Right atrium auricular region (tissue), 2 donors: Measurements from ENCODE around the gene GPR176. TPM values are rescaled to one million over a fixed set of nuclear protein-coding genes. Genes with fewer than 3 reads are reported as not detected.

Experiments used
- DNase-seq: peaks from one replicate; pipeline ENCODE4 v3.0.0-alpha.2; 2019; ENCODE audit warnings: low spot score
- H3K27ac ChIP-seq, 2 donors: fragments of 200-600 bp; sonication (generic); 1 replicate in 1 of 2; 2 replicates in 1 of 2; pipeline ENCODE4 v1.5.1; 2016 to 2019
- H3K27me3 ChIP-seq, 2 donors: fragments of 200-600 bp; sonication (generic); one replicate each; pipeline versions ENCODE4 v1.5.1 to v1.6.0; 2017 to 2019
- H3K36me3 ChIP-seq: fragments of 200-600 bp; sonication (generic); one replicate; pipeline ENCODE4 v1.5.1; 2016
- H3K4me1 ChIP-seq, 2 donors: fragments of 200-600 bp; sonication (generic); one replicate each; pipeline versions ENCODE4 v1.5.1 to v1.6.0; 2017 to 2019
- H3K4me3 ChIP-seq, 2 donors: fragments of 200-600 bp; sonication (generic); 1 replicate in 1 of 2; 2 replicates in 1 of 2; pipeline ENCODE4 v1.5.1; 2017 to 2019; ENCODE audit warnings: mild to moderate bottlenecking in 1 of 2, moderate library complexity in 1 of 2
- H3K9me3 ChIP-seq, 2 donors: fragments of 200-600 bp; sonication (generic); one replicate each; pipeline ENCODE4 v1.5.1; 2019
- total RNA-seq, 2 donors: library from RNA; depleted of rRNA; stranded (reverse); fragments of >200 nt; gene quantifications; one replicate each; pipeline ENCODE4 v1.1.0, GENCODE V29; 2016
- TF ChIP-seq, protein P1 (sequence below), 2 donors: fragments of 200-600 bp; sonication (generic); IDR thresholded peaks; one replicate each; pipeline ENCODE4 v1.5.1; 2019; ENCODE audit warnings: antibody characterized with exemption in 2 of 2

GPR176 gene
- total RNA-seq, 2 donors from 2014 or later, result 4.3 to 6.7 TPM

DNA sequence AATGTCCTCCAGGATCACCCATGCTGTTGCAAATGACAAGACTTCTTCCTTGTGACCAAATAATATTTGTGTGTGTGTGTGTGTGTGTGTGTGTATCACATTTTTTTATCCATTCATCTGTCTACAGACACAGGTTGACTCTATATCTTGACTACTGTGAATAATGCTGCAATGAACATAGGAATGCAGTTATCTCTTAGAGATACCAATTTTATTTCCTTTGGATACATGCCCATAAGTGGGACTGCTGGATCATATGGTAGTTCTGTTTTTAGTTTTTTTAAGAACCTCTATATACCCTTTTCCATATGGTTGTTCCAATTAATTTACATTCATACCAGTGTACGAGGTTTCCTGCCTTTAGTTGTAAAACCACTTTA lies 41.7 kb downstream of the GPR176 start:
- TF ChIP-seq, protein P1, sequence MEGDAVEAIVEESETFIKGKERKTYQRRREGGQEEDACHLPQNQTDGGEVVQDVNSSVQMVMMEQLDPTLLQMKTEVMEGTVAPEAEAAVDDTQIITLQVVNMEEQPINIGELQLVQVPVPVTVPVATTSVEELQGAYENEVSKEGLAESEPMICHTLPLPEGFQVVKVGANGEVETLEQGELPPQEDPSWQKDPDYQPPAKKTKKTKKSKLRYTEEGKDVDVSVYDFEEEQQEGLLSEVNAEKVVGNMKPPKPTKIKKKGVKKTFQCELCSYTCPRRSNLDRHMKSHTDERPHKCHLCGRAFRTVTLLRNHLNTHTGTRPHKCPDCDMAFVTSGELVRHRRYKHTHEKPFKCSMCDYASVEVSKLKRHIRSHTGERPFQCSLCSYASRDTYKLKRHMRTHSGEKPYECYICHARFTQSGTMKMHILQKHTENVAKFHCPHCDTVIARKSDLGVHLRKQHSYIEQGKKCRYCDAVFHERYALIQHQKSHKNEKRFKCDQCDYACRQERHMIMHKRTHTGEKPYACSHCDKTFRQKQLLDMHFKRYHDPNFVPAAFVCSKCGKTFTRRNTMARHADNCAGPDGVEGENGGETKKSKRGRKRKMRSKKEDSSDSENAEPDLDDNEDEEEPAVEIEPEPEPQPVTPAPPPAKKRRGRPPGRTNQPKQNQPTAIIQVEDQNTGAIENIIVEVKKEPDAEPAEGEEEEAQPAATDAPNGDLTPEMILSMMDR (IDR thresholded peaks at IDR 0.05), result no peak
- Histone ChIP-seq H3K36me3 (no peaks in the 10 kb centered on the region), H3K27me3 (no peaks in the 10 kb centered on the region), H3K27ac (no peak overlapping the region), H3K4me1 (no peaks in the 10 kb centered on the region), H3K9me3 (no peaks in the 10 kb centered on the region), H3K4me3 (no peak overlapping the region)
- DNase-seq, result no peak

DNA sequence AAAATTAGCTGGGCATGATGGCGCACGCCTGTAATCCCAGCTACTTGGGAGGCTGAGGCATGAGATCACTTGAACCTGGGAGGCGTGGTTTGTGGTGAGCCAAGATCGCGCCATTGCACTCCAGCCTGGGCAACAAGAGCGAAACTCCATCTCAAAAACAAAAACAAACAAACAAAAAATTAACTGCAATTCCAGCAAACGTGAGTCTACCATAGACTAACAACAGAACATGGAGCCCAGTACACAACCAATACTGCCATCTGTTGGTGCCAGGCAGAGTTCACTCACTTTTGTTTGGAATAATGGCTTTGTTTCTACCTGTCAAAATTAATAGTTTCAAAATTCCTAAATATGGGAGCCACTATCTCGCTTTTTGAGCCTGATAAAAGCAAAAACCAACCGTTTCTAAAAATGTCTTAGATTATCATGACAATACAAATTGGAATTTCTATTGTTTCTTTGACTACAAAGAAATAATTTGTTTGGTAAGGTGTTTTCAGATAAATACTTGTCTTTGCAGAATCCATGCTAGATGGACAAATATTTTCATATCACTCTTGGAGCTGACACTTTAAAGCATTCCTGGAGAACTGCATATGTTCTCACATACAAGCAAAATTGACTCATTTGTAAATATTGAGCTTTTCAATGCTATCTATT lies 45.0 kb downstream of the GPR176 start:
- Histone ChIP-seq H3K36me3 (no peaks in the 10 kb centered on the region), H3K27ac (no peak overlapping the region), H3K4me1 (no peaks in the 10 kb centered on the region), H3K4me3 (no peak overlapping the region), H3K27me3 (no peaks in the 10 kb centered on the region), H3K9me3 (no peaks in the 10 kb centered on the region)
- TF ChIP-seq, protein P1 (IDR thresholded peaks at IDR 0.05), result peak; percentile 21 to 63
- no peak for DNase-seq

DNA sequence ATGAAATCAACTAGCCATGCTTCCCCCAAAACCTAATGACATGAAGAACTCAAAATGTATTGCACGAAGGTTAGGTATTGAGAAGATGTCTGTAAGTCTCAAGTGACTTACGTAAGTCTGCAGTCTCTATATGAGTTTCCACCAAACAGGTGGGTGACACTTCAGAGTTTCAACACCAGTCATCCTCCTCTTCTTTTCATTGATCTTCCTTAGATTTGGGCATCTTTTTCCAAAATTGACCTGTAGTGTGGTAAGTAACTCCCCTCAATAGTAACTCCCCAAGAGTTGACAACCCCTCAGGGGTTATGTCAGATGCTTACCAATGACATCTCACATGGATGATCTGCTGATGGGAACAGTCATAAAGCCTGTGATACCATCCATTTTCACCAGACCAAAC lies 46.1 kb downstream of the GPR176 start:
- TF ChIP-seq, protein P1 (IDR thresholded peaks at IDR 0.05), result no peak
- Histone ChIP-seq H3K9me3 (no peaks in the 10 kb centered on the region), H3K27me3 (no peaks in the 10 kb centered on the region), H3K4me3 (no peak overlapping the region), H3K4me1 (no peaks in the 10 kb centered on the region), H3K27ac (no peak overlapping the region), H3K36me3 (no peaks in the 10 kb centered on the region)
- DNase-seq, result no peak

DNA sequence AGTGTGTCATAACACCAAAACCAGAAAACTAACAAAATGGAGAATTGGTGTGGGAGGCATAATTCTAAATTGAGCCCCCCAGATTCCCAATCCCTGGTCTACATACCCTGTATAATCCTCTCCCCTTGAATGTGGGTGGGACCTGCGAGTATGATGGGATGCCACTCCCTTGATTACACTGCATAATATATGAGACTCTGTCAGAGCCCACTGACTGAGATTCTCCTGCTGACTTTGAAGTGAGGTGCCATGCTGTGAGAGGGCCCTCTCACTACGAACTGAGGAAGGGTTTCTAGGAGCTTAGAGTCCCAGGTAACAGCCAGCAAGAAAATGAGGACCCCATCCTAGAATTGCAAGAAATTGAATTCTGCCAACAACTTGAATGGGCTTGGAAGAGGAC lies 49.5 kb downstream of the GPR176 start:
- H3K36me3 ChIP-seq, result no peaks in the 10 kb centered on the region
- TF ChIP-seq, protein P1 (IDR thresholded peaks at IDR 0.05), result no peak
- no peaks in the 10 kb centered on the region for H3K4me1 ChIP-seq
- no peaks in the 10 kb centered on the region for H3K9me3 ChIP-seq
- no peaks in the 10 kb centered on the region for H3K27me3 ChIP-seq
- H3K27ac ChIP-seq, result no peak overlapping the region
- DNase-seq, result no peak
- no peak overlapping the region for H3K4me3 ChIP-seq

DNA sequence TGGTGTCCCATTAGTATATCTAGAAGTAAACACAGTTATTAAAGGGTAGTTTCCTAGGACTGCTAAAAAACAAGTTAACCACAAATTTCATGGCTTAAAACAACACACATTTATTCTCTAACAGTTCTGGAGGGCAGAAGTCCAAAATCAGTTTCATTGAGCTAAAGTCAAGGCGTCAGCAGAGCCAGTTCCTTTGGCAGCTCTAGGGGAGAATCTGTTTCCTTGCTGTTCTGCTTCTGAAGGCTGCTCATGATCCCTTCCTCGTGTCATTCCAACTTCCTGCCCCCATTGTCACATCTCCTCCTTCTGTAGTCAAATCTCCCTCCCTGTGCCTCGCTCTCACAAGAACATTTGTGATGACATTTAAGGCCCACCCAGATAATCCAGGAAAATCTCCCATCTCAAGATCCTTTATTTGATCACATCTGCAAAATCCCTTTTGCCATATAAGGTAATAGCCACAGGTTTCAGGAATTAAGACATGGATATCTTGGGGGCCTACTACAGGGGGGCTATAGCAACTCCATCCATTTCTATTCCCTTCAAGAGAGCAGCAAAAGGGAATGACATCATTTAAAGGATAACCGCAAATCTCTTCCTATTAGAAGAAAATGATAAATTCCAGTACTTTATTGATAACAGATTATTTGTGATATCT lies 50.1 kb downstream of the GPR176 start:
- Histone ChIP-seq H3K4me3 (no peak overlapping the region), H3K27me3 (no peaks in the 10 kb centered on the region), H3K36me3 (no peaks in the 10 kb centered on the region), H3K9me3 (no peaks in the 10 kb centered on the region), H3K27ac (no peak overlapping the region), H3K4me1 (no peaks in the 10 kb centered on the region)
- no peak for DNase-seq
- TF ChIP-seq, protein P1 (IDR thresholded peaks at IDR 0.05), result no peak
